H54 (cell line): ENCODE results near the gene SSPN.

Experiments used
- DNase-seq: peaks from one replicate; pipeline ENCODE4 v3.0.0; 2011; ENCODE audit warnings: low spot score, mixed read lengths; ENCODE audit not compliant: insufficient read length
- FAIRE-seq: peaks from 3 replicates; lab custom pipeline; 2011; peaks lifted over from hg19 to GRCh38; lab: Jason Lieb, UNC
- POLR2A ChIP-seq: IDR thresholded peaks from 2 replicates; pipeline ENCODE4 v1.6.1; 2011; ENCODE audit warnings: low read depth, mild to moderate bottlenecking, low read length

The SSPN gene

DNA sequence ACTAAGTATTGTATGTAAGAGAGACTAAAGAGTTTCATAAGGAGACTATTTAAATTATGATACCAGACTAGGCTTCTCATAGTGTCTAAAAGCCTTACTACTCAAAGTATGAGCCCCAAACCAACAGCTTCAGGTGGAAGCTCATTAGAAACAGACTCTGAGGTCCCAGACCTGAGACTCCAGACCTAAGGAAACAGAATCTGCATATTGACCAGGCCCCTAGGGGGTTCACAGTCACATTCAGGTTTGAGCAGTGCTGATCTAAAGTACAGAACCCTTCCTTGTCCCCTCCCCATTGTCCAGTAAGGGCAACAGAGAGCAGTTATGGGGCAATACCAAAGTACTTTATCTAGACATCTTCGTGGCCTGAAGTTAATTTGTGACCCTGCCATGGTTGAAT, 87.7 kb downstream of the SSPN start:
- no peak for TF ChIP-seq POLR2A
- FAIRE-seq, result no peak
- no peak for DNase-seq

GRCh38 chr12:26283617-26284016, 88.2 kb downstream of the SSPN start:
- DNase-seq (no peak), FAIRE-seq (no peak)
- TF ChIP-seq POLR2A, result no peak

DNA sequence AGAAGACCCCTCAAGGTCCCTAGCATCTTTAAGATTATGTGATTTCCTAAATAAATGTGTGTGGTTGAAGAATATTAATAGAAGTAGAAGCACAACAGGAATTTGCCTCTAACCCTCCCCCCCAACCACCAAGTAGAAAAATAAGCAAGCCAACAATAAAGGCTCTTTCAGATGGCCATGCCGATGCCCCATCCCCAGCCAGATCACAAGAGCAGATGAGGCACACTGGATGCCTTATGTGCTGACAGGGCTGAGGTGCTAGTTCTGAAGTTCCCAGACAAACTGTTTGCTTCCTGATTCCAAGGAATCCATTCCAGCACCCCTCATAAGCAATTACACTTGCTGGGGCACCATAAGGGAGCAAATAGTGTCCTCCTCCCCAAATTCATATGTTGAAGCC, 90.0 kb downstream of the SSPN start:
- TF ChIP-seq POLR2A, result no peak
- DNase-seq (no peak), FAIRE-seq (no peak)

DNA sequence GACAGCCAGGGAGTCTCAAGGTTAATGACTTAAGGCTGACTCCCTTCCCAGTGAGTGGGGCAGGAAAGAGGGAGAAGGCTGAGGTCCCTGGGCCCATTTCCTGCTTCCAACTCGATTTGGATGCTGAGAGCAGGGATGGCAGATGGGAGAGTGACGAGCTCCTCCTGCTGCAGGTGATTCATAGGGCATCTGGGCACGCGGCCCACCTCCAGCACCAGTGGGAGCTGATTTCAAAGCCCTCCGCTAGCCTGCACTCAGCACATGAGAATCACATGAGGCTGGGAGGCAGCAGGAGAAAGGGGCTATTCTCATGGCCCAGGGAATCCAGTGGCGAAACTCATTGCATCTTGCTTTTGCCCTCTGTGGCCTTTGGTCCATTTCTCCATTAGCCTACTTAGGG, 90.8 kb downstream of the SSPN start:
- DNase-seq (no peak), FAIRE-seq (no peak)
- TF ChIP-seq POLR2A, result no peak

GRCh38 chr12:26287671-26288381, 92.5 kb downstream of the SSPN start:
- FAIRE-seq (peak; percentile 92), DNase-seq (peak; percentile 20)
- TF ChIP-seq POLR2A, result no peak

GRCh38 chr12:26290565-26290964, 95.2 kb downstream of the SSPN start:
- no peak for TF ChIP-seq POLR2A
- FAIRE-seq, result no peak
- no peak for DNase-seq

- FAIRE-seq, result no peak
Observed at GRCh38 chr12:26292596-26292995, 97.2 kb downstream of the SSPN start.

DNA sequence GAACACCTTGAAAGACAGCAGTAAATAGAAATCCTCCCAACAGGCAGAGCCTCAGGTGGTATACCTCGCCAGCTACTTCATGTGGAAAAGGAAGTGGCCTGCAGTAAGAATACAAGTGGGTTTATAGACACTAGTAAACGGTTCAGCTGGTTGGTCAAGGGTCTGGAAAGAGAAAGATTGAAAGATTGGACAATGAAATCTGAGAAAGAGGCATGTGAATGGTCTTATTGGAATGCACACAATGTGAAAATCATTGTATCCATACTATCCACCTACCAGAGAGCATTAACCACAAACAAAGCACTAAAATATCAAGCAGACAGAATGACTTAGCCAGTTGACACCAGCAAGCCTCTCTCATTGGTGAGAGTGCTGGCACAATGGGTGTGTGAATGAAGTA, 98.2 kb downstream of the SSPN start:
- no peak for DNase-seq
- TF ChIP-seq POLR2A, result no peak
- no peak for FAIRE-seq

More at GRCh38 chr12:26292596-26292995, 97.2 kb downstream of the SSPN start:
- no peak for TF ChIP-seq POLR2A
- DNase-seq, result no peak

- DNase-seq, result no peak
- no peak for FAIRE-seq
Observed at GRCh38 chr12:26295001-26295400, 99.6 kb downstream of the SSPN start.

DNA sequence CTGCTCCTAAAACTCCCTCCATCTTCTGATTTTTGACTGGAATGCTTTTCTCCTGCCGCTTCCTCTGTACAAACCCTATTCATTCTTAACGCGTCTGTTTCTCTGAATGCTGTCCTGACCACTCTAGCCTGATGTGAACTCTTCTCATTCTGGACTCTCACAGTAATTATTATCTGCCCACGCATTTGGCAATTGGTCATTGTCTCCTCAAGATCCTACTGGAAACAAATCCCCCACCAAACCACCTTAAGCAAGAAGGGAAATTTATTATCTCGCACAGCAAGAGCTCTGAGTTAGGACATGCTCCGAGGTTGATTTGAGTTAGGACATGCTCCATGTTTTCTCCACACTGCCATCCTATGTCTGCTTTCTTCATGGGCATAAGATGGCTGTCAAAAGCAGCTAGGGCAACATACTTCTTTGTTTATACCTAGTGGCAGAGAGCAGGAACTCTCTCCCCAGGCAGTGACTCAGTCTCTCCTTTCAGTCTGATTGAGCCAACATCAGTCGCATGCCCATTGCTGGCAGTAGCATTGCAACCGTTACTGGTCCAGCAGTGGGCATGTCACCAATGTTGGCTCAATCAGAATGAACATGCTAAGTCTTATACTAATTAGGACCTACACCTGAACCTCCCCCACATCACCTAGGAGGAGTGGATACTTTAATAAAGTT, 102.2 kb downstream of the SSPN start:
- DNase-seq, result no peak
- no peak for FAIRE-seq
- TF ChIP-seq POLR2A, result no peak

More at GRCh38 chr12:26295001-26295400, 99.6 kb downstream of the SSPN start:
- no peak for TF ChIP-seq POLR2A

GRCh38 chr12:26298785-26299621, 103.6 kb downstream of the SSPN start:
- no peak for TF ChIP-seq POLR2A
- FAIRE-seq (peak; percentile 96), DNase-seq (peak; percentile 56)

DNA sequence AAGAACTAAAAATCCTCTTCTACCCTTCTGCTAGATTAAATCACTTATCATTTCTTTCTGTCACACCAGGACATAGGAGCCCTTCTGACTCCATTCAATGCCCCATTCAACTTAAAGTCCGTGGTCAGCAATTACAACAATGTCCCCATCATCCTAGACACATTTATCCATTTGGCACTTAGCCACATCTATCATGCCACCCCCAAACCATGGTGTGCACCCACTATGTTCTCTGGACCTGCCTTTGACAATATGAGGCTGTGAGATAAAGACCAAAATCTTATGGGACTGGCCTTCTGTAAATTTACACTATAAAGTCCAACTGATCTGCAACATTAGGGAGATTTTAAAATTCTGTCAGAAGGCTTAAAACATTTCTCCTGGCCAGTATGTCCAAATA, 104.4 kb downstream of the SSPN start:
- TF ChIP-seq POLR2A, result no peak
- no peak for DNase-seq
- FAIRE-seq, result no peak
